Mammary epithelial cell (primary cell): ENCODE results near the gene HRG.

Source experiments
- EZH2 ChIP-seq: IDR thresholded peaks from 2 replicates; pipeline ENCODE4 v1.6.1; 2012; ENCODE audit warnings: low read length, inconsistent platforms, borderline replicate concordance
- TF ChIP-seq, protein P1 (sequence below), 2 donors: IDR thresholded peaks in 1 of 2; conservative IDR thresholded peaks in 1 of 2; 2 replicates each; pipeline ENCODE4 v1.5.1; 2011 to 2012; ENCODE audit warnings: inconsistent platforms in 2 of 2, low read length in 2 of 2, mild to moderate bottlenecking in 2 of 2, control low read depth in 1 of 2, low read depth in 1 of 2; ENCODE audit not compliant: insufficient read depth in 1 of 2; ENCODE audit errors: extremely low read depth in 1 of 2

DNA sequence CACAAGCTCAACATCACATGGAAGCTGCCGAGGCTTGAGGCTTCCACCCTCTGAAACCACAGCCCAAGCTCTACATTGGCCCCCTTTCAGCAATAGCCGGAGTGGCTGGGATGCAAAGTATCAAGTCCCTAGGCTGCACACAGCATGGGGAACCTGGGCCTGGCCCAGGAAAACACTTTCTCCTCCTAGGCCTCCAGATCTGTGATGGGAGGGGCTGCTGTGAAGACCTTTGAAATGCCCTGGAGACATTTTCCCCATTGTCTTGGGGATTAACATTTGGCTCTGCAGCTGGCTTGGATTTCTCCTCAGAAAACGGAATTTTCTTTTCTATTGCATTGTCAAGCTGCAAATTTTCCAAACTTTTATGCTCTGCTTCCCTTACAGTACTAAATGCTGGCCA, 18.2 kb downstream of the HRG start:
- TF ChIP-seq, protein P1, sequence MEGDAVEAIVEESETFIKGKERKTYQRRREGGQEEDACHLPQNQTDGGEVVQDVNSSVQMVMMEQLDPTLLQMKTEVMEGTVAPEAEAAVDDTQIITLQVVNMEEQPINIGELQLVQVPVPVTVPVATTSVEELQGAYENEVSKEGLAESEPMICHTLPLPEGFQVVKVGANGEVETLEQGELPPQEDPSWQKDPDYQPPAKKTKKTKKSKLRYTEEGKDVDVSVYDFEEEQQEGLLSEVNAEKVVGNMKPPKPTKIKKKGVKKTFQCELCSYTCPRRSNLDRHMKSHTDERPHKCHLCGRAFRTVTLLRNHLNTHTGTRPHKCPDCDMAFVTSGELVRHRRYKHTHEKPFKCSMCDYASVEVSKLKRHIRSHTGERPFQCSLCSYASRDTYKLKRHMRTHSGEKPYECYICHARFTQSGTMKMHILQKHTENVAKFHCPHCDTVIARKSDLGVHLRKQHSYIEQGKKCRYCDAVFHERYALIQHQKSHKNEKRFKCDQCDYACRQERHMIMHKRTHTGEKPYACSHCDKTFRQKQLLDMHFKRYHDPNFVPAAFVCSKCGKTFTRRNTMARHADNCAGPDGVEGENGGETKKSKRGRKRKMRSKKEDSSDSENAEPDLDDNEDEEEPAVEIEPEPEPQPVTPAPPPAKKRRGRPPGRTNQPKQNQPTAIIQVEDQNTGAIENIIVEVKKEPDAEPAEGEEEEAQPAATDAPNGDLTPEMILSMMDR (conservative IDR thresholded peaks at IDR 0.05 in 1 of 2, IDR thresholded peaks at IDR 0.05 in 1 of 2; ENCODE audit: extremely low read depth in 1 of 2, insufficient read depth in 1 of 2, low read depth in 1 of 2, low read length in 2 of 2): no peak
- TF ChIP-seq EZH2: no peak
